TTC549 (cell line): ENCODE measurements around the gene ACLY.
"Not testable (repeated sequence)": the region's sequence is repeated elsewhere in the genome, so short reads cannot be mapped to it uniquely, and the experiment has no call there.

Experiments used
- FAIRE-seq: peaks from 2 replicates; lab custom pipeline; 2012; peaks lifted over from hg19 to GRCh38; lab: Jason Lieb, UNC

ACLY gene

DNA sequence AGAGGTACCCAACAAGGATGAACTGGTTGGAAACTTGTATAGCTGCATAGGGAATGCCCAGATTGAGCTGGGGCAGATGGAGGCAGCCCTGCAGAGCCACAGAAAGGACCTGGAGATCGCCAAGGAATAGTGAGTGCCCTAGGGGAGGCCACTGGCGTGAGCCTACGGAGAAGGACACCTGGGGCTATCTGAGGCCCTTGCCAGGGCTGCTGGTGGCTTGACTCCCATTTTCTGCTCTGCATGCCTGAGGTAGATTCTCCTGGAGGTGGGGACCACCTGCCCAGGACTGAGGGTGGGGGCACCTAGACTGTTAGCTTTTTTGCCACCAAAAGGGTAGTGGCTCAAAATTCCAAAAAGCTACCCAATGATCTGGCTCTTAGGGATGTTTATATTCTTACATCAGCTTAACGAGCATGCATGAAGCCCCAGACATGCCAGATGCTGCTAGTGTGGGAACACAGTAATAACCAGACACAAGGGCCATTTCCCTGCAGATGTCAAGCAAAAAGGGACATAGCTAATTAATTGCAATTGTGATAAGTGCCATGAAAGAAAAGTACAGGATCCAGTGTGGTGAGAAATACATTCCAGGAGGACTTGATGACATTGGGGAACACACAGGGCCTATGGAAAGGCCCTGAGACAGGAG, 20.4 kb upstream of the ACLY start:
- no peak for FAIRE-seq

DNA sequence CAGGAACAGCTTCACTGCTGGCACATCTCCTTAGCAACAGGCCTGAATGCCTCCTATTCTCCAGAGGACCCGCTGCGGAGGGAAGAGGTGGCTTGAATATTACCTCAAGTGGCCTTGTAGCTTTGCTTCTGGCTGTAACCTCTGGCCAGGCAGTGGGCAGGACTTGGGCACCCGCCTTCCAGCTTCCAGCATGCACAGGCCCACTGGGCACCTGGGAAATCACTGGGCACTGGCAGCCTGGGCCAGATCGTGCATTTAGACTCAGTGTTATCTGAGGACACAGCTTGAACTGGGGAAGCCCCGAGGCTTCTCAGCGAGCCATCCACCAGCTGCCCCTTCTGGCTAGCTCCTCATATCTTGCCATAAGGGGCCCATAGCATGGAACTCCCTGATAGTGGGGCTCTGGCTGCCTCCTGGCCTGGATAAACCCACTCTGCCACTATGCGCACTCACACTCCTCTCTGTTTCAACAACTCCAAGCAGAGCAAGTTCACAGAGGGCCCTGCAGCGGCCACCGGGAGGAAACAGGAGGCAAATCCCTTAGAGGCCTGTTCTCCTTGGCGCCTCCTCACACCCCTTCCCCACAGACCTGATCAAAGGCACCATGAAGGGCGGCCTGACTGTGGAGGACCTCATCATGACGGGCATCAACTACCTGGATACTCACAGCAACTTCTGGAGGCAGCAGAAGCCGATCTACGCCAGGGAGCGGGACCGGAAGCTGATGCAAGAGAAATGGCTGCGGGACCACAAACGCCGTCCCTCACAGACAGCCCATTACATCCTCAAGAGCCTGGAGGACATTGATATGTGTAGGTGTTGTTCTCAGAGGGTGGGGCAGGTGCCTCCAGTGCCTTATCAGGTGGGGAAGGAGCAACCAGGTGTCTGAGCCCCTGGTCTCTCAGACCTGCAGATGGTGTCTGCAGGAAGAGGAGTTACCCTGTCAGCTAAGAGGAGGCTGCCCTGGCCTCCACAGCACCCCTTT, 19.5 kb upstream of the ACLY start:
- FAIRE-seq: no peak

DNA sequence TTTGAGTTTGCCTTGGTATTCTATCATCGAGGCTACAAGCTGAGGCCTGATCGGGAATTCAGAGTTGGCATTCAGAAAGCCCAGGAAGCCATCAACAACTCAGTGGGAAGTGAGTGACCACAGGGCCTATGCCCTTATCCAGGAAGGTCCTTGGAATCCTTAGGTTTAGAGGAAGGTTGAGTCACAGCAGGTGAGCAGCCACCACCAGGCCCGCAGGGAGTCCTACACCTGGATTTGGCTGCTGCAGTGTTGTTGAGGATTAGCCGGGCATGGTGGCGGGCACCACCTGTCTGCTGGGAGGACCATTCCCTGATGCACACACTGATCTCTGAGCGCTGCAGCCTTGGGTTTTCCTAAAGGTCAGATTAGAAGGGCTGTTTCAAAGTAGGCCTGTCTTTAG, 16.9 kb upstream of the ACLY start:
- no peak for FAIRE-seq

DNA sequence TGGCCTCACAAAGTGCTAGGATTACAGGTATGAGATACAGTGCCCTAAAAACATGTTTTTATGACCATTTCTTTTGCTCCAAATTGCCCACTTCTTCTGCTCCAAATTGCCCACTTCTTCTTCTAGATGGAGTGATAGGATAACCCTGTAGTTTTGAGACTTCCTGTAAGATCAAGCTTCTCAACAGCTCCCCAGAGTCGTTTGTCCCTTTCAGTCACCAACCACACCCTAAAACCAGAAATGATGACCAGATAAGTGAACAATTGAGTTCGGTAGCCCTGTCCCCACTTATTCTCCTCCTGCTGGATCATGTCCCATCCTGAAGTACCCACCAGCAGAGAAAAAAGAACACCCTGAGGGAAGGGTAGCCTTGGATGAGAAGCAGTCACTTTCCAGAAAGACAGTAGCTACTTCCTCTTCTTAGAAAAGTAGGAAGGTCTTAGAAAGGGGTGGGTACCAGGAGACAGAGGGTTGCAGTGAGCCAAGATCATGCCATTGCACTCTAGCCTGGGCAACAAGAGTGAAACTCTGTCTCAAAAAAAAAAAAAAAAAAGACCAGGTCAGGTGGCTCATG, 14.2 kb upstream of the ACLY start:
- FAIRE-seq: no peak

DNA sequence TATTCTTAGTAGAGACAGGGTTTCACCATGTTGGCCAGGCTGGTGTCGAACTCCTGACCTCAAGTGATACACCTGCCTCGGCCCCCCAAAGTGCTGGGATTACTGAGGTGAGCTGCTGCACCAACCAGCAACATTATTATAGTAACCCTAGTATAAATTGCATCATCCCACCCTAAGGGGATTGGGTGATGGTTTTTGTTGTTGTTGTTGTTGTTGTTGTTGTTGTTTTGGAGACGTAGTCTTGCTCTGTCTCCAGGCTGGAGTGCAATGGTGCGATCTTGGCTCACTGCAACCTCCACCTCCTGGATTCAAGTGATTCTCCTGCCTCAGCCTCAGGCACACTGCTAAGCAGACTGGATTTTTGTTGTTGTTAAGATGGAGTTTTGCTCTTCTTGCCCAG, 13.0 kb upstream of the ACLY start:
- FAIRE-seq: not testable (repeated sequence)

DNA sequence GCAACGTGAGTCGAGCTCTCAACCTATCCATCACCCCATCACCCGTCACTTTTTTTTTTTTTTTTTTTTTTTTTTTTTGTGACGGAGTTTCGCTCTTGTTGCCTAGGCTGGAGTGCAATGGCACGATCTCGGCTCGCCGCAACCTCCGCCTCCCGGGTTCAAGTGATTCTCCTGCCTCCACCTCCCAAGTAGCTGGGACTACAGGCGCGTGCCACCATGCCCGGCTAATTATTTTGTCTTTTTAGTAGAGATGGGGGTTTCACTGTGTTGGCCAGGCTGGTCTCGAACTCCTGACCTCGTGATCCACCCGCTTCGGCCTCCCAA, 12.0 kb upstream of the ACLY start:
- not testable (repeated sequence) for FAIRE-seq

DNA sequence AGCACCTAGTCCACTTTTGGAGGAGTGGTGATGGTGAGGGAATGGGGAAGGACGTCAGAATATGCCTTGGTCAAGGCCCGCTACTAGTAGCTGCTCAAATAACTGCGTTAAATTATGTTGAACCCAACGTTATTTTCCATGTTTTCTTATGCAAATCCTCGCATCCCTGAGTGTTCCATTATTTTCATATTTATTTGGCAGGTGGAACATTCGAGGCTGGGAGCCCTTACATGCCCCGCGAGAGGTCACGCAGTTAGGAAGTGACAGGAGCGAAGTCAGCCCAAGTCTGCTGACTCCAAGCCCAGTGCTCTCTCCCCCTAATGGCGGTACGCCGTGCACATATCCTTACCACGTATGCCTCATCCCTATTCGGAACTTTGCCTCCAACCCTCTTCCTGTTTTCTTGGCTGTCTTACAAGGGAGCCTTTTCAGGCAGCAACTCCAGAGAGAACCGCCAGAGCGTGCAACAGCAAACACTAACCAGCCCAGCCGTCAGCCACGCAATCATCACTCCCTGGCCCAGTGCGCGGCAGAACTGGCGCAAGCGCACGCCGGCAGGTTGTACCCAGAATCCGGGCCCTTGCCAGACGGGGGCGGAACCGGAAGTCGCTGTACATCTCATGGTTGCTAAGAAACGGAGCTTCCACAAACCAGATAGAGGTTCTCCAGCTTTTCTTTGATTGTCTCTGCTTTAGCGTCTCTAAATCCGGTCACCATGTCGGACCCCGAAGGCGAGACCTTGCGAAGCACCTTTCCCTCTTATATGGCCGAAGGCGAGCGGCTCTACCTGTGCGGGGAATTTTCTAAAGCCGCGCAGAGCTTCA, 11.5 kb upstream of the ACLY start, which contains the start of gene ODAD4:
Gene ODAD4 (plus strand): TSS at position 609 of the 824 bp plus-strand sequence. CDS start 107 bp downstream, at position 716.
- FAIRE-seq: peak; percentile 32

DNA sequence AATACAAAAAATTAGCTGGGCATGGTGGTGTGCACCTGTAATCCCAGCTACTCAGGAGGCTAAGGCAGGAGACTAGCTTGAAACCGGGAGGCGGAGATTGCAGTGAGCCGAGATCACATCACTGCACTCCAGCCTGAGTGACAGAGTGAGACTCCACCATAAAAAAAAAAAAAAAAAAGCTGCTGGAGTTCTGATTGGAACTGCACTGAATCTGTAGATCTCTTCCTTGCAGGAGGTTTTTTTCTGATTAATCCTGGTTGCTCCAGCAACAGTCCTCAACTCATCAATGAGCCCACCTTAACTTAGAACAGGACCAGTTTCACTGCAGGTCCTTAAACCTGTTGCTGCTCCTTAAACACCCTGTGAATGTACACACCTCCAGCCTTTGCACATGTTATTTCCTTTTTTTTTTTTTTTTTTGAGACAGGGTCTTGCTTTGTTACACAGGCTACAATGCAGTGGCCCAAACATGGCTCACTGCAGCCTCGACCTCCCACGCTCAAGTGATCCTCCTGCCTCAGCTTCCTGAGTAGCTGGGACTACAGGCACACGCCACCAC, 10.0 kb upstream of the ACLY start:
- FAIRE-seq: no peak

DNA sequence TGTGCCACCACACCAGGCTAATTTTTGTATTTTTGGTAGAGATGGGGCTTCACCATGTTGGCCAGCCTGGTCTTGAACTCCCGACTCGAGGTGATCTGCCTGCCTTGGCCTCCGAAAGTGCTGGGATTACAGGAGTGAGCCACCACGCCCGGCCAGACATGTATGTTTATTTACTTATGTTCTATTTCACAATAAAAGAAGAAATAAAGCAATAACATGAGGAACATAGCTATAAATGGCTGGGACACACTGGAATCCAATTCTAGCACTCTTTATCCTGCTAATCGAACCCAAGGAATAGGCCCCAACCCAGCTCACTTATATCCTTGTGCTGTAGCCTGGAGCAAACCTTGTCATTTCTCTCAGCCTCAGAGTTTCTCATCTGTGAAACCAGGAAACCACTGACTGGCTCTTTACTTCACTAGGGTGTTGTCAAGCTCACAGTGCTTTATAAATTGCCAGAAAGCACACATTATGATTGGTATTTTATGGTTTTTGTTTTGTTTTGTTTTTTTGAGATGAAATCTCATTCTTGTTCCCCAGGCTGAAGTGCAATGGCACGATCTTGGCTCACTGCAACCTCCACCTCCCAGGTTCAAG, 7.3 kb upstream of the ACLY start:
- FAIRE-seq: no peak

DNA sequence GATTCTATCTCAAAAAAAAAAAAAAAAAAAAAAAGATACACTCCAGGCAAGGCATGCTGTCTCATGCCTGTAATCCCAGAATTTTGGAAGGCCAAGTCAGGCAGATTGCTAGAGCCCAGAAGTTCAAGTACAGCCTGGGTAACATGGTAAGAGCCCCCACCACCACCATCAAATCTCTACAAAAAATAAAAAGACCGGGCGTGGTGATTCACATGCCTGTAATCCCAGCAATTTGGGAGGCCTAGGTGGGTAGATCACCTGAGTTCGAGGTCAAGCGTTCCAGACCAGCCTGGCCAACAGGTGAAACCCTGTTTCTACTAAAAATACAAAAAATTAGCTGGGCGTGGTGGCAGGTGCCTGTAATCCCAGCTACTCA, 1.8 kb upstream of the ACLY start:
- no peak for FAIRE-seq

DNA sequence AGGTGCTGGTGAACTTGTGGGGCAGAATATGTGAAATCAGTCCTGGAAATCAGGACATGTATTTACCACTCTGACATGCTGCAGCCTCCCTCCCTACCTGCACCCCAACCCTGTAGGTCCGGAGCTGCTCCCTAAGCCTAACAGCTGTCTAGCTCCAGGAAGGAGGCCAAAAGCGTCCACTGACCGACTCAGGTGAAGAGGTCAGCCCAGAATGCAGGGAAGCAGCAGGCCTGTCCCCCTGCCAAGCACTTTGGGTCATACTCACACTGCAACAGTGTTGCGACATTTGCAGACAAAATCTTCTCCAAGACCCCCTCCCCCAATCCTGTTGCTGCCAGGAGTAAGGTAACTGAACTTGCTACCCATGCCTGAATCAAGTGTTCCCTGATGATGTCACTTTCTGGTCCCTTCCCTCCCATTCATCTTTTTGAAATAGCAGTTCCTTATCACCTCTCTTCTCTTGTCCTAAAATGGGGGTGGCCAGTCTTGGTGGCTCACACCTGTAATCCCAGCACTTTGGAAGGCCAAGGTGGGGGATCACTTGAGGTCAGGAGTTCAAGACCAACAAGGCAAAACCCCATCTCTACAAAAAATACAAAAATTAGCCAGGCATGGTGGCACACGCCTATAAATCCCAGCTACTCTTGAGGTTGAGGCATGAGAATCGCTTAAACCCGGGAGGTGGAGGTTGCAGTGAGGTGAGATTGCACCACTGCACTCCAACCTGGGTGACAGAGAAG, 1.3 kb upstream of the ACLY start:
- FAIRE-seq: no peak

DNA sequence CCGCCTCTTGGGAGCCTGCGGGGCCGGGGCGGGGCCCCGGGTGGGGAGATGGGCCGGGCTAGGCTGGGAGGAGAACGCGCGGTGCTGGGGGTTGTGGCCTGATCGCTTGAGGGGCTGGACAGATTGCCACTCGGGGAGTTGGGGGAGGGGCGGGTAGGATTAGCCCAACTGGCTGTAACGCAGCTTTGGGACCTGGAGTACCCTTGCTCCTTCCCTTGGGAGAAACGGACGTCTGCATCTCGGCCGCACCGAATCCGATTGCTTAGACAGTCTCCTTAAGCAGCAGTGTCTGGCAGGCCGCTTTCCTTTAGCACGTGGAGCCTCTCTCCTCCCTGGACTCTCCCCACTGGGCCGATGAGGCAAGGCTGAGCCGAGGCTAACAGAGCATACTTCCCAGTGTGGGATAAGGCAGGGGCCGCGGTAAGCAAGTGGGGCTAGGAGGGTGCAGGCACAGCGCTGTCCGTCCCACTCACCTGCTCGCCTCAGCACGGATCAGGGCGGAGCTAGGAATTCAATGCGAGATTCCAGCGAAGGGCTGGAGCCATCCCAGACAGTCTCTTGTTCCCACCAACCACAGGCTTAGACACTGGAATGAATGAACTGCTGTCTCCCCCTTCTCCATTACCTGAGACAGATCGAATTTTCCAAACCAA, 540 bp upstream of the ACLY start:
- no peak for FAIRE-seq

DNA sequence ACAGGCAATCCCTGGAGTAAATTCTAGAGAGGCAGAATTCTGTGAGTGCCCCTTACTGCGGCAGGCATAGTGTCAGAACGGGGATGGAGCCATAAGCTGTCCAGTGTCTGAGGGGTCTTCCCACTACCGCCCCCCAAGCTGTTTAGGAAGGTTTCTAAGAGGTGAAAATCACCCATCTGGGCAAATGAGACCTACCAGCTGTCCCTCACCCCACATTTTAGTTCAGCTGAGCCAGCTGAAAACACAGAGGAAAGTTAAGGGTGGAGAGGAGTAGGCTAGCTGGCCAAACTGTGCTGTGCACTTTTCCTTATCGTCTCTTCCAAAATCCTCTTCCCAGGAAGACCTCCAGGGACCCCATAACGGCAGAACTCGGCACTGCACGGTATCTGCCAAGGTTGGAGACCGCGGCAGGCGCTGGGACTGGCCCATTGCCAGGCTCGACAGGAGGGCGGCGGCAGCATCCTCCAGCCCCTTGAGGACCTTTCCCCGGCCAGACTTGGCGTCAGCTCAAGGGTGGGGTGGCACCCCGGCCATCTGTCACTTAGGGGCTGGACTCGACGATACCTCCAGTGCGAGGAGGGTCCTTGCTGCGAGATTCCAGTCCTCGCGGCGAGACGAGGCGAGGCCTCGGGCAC, 955 bp downstream of the ACLY start:
- FAIRE-seq: no peak

DNA sequence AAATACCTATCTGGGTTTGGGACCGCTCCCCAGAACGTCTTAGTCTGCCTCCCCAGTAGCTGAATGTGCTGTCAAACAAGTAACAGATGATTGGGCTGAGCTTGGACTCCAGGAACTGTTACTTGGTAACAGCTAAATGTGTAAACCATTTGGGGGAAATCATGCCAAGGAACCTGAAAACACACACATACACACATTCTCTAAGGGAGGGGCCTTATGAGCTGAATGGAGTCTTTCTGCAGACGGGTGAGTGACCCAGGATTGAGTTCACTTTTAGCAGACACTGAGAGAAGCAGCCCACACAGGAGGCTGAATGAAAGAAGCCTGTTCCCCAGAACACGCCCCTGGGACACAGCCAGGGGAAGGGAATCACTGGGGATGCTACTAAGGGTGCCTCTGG, 1.6 kb downstream of the ACLY start:
- FAIRE-seq: no peak

DNA sequence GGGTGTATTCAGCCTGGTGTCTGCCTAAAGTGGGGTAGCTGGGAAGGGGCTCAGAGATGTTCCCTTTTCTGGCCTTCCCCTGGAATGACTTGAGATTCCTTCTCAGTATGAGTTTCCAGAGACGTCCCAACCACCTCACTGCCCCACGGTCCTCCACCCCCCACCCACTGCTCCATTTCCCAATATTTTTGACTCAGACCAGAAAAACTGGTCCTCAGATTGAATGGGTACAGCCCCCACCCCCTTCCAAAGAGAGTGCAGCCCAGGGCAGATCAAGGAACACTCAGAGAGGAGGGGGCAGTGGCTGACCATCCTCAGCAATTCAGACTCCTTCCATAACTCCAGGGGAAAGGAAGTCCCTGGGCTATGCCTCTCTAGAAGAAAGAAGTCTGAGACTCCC, 3.2 kb downstream of the ACLY start:
- FAIRE-seq: no peak

DNA sequence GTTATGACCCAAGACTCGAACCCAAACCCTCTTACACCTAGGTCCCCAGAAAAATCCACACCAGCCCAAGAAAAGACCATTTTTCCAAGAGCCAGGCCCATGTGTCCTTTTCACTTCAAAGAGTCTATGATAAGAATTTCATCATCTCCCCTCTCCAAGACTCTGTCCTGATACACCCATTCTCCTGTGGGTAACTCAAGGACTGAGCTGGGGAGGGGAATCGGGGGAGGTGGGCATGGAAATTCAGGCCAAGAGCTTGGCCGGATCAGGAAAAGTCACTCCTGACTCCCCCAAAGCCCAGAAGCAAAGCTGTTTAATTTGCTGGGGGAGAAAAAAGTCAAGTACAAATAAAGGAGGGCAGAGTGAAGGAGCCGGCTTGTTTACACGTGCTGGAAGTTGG, 3.7 kb downstream of the ACLY start:
- no peak for FAIRE-seq

DNA sequence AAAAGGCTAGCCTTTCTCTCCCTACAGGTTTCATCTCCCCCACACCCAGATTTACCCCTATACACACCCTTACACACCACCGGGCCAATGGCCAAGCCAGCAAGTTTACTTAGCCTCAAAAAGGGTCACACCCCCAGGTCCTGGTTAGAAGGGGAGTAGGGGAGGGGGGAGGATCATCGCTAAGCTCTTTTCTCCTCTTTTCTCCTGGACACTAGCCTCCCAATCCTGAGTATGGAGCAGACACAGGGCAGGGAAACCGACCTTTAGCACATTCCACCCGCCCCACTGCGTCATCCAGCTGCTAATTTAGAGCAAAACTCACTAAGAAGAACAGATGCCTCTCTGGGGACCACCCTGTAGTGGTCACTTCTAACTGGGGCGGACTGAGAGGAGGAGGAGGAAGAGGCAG, 4.4 kb downstream of the ACLY start:
- no peak for FAIRE-seq

DNA sequence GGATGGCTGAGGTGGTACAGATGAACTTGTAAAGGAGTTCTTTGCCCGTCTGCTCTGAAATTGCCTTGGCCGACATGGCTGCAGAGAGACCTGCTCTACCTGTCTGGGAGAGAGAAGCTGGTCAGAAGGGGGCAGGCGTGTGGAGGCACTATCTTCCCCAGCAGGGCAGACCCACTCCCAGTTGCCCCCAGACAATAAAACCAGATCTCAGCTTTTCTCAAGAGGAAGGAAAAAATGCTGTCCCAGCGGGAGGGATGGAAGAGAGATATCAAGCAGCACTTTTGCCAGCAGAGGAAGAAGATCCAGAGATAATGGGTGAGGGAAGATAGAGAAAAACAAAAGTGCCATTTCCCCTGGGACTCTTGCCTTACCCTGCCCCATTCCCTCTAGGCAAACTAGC, 5.0 kb downstream of the ACLY start:
- FAIRE-seq: no peak

DNA sequence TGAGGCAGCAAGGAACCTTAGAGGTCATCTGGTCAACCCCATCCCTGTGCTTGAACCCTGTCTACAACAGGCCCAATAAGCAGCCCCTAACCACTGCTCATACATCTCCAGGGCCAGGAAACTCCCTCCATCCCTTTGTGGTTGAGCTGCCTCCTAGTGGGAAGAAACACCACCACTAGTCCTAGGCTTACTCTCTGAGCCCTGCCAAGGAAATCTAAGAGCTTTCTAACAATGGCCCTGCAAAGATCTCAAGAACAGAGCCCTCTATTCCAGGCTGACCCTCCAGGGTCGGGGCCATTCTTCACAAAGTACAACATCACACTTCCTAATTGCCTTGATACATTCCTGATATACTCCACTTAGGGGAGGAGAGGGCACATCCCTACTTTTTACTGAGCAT, 5.8 kb downstream of the ACLY start:
- no peak for FAIRE-seq
